ENCODE results near the gene HOXC10.

GRCh38 chr12:53997204-53998109, 12.5 kb downstream of the HOXC10 start:
- TF ChIP-seq CTCF (IDR thresholded peaks at IDR 0.05): no peak
- no peak for TF ChIP-seq POLR2A (IDR thresholded peaks at IDR 0.05)
